Measurements from ENCODE around the gene VENTX. TPM values are rescaled to one million over a fixed set of nuclear protein-coding genes. Genes with fewer than 3 reads are reported as not detected.

VENTX gene, protein sequence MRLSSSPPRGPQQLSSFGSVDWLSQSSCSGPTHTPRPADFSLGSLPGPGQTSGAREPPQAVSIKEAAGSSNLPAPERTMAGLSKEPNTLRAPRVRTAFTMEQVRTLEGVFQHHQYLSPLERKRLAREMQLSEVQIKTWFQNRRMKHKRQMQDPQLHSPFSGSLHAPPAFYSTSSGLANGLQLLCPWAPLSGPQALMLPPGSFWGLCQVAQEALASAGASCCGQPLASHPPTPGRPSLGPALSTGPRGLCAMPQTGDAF
- total RNA-seq, result not detected in 2 replicates

DNA sequence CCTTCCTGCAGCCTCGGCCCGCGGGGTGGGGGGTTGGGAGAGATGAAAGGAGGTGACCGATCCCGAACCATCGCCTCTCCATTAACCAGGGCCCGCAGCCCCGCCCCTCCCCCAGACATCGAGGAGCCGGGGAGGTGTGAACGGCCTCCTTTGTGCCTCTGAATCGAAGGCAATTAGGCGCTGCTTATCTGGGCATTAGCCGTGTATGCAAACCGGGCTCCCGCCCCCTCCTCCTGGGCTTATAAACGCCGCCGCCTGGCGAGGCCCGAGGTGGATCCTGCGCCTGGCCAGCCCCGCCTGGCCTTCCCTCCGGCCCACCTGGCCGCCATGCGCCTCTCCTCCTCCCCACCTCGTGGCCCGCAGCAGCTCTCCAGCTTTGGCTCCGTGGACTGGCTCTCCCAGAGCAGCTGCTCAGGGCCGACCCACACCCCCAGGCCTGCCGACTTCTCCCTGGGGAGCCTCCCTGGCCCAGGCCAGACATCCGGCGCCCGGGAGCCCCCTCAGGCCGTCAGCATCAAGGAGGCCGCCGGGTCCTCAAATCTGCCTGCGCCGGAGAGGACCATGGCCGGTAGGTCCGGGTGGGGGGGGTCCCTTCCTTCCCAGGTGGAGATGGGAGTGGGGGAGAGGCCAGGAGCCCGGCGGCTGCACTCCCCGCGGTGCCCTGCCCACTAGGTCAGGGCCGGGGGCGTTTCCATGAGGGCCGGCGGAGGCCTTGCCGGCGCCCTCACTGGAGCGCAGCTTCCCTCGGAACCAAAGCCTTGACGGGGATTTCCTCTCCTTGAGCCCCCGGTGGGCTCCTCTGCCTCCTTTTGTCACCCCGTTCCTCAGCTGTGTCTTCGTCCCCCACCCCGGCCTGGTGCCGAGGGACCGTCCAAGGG is at the start of gene VENTX:
TSS of gene VENTX (plus strand) at position 268 of the 878 bp plus-strand sequence. CDS start at position 328, 60 bp downstream.

DNA sequence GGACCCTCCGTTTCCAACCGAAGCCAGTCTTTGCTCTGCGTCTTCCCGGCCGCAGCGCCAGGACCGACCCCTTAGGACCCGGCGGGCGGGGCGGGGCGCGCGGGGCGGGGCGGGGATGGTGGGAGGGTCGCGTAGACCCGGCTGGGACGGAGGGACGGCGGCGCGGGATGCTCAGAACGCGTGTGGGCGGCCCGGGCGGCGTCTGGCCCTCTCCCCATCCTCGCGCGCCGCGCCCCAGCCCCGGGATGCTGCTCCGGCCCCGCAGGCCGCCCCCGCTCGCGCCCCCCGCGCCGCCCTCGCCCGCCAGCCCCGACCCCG is 7.7 kb upstream of the VENTX start, which contains the start of gene UTF1:
TSS of gene UTF1 (plus strand) at position 174 of the 318 bp plus-strand sequence. CDS start at position 246, 72 bp downstream.

DNA sequence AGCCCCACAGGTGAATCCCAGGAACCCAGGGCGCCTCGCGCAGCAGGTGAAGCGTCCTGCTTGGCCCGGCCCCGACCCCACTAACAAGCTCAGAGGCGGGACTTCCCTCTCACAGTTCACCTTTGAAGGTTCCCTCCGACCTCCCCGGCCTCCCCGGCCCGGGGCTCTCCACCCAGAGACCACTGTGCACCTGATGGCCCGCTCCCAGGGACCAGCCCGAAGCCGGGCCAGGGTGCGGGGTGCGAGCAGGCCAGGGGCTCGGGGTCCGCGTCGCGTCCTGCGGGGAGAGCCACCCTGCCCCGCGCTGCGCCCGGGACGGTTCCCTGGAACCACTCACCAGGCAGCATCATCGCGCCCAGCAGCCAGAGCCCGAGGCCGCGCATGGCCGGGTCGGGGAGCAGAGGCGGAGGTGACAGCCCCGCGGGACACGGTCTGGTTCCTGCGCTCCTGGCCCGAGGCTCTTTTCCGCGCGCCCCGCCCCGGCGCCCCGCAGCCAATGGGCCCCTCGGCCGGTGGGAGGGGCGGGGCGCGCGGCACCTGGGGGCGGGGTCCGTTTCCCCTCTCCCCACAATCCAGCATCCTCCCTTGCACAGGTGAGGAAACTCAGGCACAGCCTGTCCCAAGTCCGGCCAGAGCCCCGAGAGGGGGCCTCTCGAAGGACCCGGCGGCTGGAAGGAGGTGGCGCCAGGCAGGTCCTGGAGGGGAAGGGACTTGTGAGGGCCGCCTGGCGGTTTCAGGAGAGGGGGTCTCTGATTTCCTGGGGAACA is 39.0 kb downstream of the VENTX start, which contains the start of gene ADAM8:
TSS of gene ADAM8 (minus strand) at position 434 of the 767 bp plus-strand sequence. CDS start at position 383, 51 bp downstream.

Other genes starting within 250 kb of the VENTX start
- 0.09 TPM in 1 of 2 replicates, not detected in the other for gene ADGRA1, start 149.9 kb upstream of the VENTX start, total RNA-seq
- 0.51 and 1.2 TPM in 2 replicates for gene KNDC1, start 77.6 kb upstream of the VENTX start, total RNA-seq
- not detected in 2 replicates for gene UTF1, start 7.6 kb upstream of the VENTX start, total RNA-seq
- 0.09 and 0.70 TPM in 2 replicates for gene ADAM8, start 39.0 kb downstream of the VENTX start, total RNA-seq
- 33.9 and 37.6 TPM in 2 replicates for gene TUBGCP2, start 71.0 kb downstream of the VENTX start, total RNA-seq
- gene ZNF511, start 71.1 kb downstream of the VENTX start, total RNA-seq, result 16.9 and 32.8 TPM in 2 replicates
- gene CALY, start 99.0 kb downstream of the VENTX start, total RNA-seq, result not detected in 2 replicates
- not detected in 2 replicates for gene PRAP1, start 109.5 kb downstream of the VENTX start, total RNA-seq
- gene FUOM, start 120.2 kb downstream of the VENTX start, total RNA-seq, result 12.6 and 25.7 TPM in 2 replicates
- gene ECHS1, start 135.5 kb downstream of the VENTX start, total RNA-seq, result 74.5 and 102 TPM in 2 replicates
- 4.8 and 5.4 TPM in 2 replicates for gene PAOX, start 141.4 kb downstream of the VENTX start, total RNA-seq
- gene MTG1, start 156.3 kb downstream of the VENTX start, total RNA-seq, result 15.1 and 33.7 TPM in 2 replicates
- gene SPRN, start 186.8 kb downstream of the VENTX start, total RNA-seq, result 0.77 and 2.1 TPM in 2 replicates
- 0.93 and 2.1 TPM in 2 replicates for gene SCART1, start 216.1 kb downstream of the VENTX start, total RNA-seq